Measurements from ENCODE around the gene ZNF292. TPM values are rescaled to one million over a fixed set of nuclear protein-coding genes. Genes with fewer than 3 reads are reported as not detected.
"Not testable (repeated sequence)": the region's sequence is repeated elsewhere in the genome, so short reads cannot be mapped to it uniquely, and the experiment has no call there.

ZNF292 gene
- total RNA-seq, 1 donor = 39.4 TPM

DNA sequence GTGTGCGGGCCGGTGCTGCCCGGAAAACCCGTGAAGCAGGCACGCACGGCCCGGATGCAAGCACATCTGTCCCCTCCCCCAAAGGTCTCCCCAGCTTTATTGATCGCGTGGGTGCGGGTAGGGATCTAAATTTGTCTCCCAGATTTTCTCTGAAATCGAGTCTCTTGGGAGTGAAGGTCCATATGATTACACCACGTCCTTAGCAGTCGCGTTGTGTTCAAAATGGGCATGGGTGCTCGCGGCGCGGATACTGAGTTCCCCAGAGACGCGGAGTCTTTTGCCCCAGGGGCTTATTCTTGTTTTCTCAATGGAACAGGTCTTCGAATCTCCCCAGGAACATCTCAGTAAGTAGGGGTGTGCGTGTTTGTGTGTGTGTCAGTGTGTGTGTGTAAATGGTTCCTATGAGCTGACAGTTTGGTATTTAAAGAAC, 2.8 kb upstream of the ZNF292 start:
- no peaks in the 10 kb centered on the region for H3K27me3 ChIP-seq (ENCODE audit: insufficient read depth, low read length)
- no peaks in the 10 kb centered on the region for H3K36me3 ChIP-seq (ENCODE audit: insufficient read depth, low read length)
- H3K4me2 ChIP-seq (ENCODE audit: insufficient read depth, low read length) = peak overlapping the region; percentile 92
- peak overlapping the region; percentile 75 for H3K4me3 ChIP-seq (ENCODE audit: insufficient read depth, low read length)
- H3K27ac ChIP-seq (ENCODE audit: low read depth, low read length) = peak overlapping the region; percentile 51
- H3K4me1 ChIP-seq (ENCODE audit: insufficient read depth, low read length) = peaks cover 31% of the 10 kb centered on the region
- H3K9me3 ChIP-seq (ENCODE audit: low read depth, low read length) = no peaks in the 10 kb centered on the region
- TF ChIP-seq, protein P1, sequence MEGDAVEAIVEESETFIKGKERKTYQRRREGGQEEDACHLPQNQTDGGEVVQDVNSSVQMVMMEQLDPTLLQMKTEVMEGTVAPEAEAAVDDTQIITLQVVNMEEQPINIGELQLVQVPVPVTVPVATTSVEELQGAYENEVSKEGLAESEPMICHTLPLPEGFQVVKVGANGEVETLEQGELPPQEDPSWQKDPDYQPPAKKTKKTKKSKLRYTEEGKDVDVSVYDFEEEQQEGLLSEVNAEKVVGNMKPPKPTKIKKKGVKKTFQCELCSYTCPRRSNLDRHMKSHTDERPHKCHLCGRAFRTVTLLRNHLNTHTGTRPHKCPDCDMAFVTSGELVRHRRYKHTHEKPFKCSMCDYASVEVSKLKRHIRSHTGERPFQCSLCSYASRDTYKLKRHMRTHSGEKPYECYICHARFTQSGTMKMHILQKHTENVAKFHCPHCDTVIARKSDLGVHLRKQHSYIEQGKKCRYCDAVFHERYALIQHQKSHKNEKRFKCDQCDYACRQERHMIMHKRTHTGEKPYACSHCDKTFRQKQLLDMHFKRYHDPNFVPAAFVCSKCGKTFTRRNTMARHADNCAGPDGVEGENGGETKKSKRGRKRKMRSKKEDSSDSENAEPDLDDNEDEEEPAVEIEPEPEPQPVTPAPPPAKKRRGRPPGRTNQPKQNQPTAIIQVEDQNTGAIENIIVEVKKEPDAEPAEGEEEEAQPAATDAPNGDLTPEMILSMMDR (IDR thresholded peaks at IDR 0.05; ENCODE audit: extremely low read depth, low read depth, low read length) = no peak
- peaks cover 44% of the 10 kb centered on the region for H3K79me2 ChIP-seq (ENCODE audit: insufficient read depth, low read length)
- peak overlapping the region; percentile 97 for H2AFZ ChIP-seq (ENCODE audit: low read length)
- DNase-seq (ENCODE audit: insufficient read length, low spot score, missing footprints) = peak; percentile 19
- H4K20me1 ChIP-seq (ENCODE audit: insufficient read depth, low read length) = peaks cover 10% of the 10 kb centered on the region

DNA sequence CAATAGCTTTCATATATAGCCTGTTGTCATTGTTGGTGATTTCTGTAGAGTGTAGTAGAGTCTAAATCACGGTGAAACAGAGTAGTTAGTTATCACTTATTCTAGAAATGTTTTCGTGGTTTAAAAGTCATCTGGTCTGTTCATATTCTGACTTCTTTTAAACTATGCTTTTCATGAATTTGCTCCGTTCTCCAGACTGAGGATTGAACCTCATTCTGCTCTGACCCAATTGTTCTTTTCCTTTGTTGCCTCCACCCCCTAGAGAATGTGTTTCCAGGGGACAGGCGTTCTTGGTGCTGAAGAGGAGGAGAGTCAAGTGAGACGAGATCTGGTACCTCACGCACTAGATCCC, 748 bp upstream of the ZNF292 start:
- peaks cover 15% of the 10 kb centered on the region for H4K20me1 ChIP-seq (ENCODE audit: insufficient read depth, low read length)
- peak overlapping the region; percentile 87 for H3K27ac ChIP-seq (ENCODE audit: low read depth, low read length)
- peak; percentile 9 for DNase-seq (ENCODE audit: insufficient read length, low spot score, missing footprints)
- no peaks in the 10 kb centered on the region for H3K9me3 ChIP-seq (ENCODE audit: low read depth, low read length)
- H2AFZ ChIP-seq (ENCODE audit: low read length) = peak overlapping the region; percentile 96
- peak overlapping the region; percentile 90 for H3K4me2 ChIP-seq (ENCODE audit: insufficient read depth, low read length)
- H3K27me3 ChIP-seq (ENCODE audit: insufficient read depth, low read length) = no peaks in the 10 kb centered on the region
- H3K4me3 ChIP-seq (ENCODE audit: insufficient read depth, low read length) = peak overlapping the region; percentile 82
- H3K79me2 ChIP-seq (ENCODE audit: insufficient read depth, low read length) = peaks cover 64% of the 10 kb centered on the region
- H3K36me3 ChIP-seq (ENCODE audit: insufficient read depth, low read length) = no peaks in the 10 kb centered on the region
- TF ChIP-seq, protein P1 (IDR thresholded peaks at IDR 0.05; ENCODE audit: extremely low read depth, low read depth, low read length) = no peak
- peaks cover 31% of the 10 kb centered on the region for H3K4me1 ChIP-seq (ENCODE audit: insufficient read depth, low read length)

DNA sequence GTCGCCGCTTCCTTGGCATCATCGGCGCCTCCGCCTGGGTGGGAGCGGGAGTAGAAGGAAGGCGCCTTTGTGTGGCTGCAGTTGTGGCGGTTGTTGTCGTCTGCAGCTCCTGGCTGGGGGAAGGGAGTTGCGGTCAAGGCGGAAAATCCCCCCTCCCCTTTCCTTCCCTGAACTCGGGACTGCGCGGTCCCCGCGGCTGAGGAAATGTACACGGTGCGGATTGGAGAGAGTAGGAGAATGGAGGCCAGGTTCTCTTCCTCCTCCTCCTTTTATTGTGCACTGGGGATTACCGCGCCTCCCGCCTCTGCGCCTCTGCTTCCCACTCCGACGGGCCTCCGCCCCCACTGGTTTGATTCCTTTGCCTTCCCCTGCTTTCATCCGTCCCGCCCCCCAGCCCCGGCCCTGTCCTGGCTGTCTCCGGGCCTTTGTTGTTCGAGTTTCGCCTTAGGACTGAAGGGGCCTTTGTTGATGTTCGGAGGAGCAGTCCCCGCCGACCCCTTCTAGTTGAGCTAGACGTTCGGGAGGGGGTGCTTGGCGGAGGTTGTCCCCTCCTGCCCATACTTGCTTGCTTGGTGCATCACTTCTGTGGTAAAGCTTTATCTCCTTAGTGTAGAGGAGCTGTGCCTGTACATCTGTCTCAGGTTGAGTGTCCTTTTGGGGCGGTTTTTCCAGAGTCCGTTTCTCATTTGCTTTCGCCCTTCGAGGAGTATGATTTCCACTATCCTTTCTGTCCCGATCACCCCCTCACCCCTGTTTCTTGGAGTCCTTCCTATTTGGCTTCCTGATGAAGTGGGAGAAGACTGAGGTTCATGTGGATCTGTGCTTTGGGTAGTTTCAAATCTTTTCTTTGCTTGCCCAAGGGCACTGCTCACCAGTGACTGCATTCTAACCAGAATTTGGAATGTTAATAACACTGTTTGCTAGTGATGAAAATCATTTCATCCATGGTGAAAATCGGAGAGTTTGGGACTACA, 764 bp downstream of the ZNF292 start:
- peak overlapping the region; percentile 87 for H3K27ac ChIP-seq (ENCODE audit: low read depth, low read length)
- peaks cover 19% of the 10 kb centered on the region for H4K20me1 ChIP-seq (ENCODE audit: insufficient read depth, low read length)
- H3K9me3 ChIP-seq (ENCODE audit: low read depth, low read length) = no peaks in the 10 kb centered on the region
- H3K4me1 ChIP-seq (ENCODE audit: insufficient read depth, low read length) = peaks cover 31% of the 10 kb centered on the region
- H3K27me3 ChIP-seq (ENCODE audit: insufficient read depth, low read length) = no peaks in the 10 kb centered on the region
- DNase-seq (ENCODE audit: insufficient read length, low spot score, missing footprints) = peak; percentile 67
- no peaks in the 10 kb centered on the region for H3K36me3 ChIP-seq (ENCODE audit: insufficient read depth, low read length)
- TF ChIP-seq, protein P1 (IDR thresholded peaks at IDR 0.05; ENCODE audit: extremely low read depth, low read depth, low read length) = no peak
- H3K79me2 ChIP-seq (ENCODE audit: insufficient read depth, low read length) = peaks cover 79% of the 10 kb centered on the region
- peak overlapping the region; percentile 96 for H2AFZ ChIP-seq (ENCODE audit: low read length)
- H3K4me3 ChIP-seq (ENCODE audit: insufficient read depth, low read length) = peak overlapping the region; percentile 82
- H3K4me2 ChIP-seq (ENCODE audit: insufficient read depth, low read length) = peak overlapping the region; percentile 90

DNA sequence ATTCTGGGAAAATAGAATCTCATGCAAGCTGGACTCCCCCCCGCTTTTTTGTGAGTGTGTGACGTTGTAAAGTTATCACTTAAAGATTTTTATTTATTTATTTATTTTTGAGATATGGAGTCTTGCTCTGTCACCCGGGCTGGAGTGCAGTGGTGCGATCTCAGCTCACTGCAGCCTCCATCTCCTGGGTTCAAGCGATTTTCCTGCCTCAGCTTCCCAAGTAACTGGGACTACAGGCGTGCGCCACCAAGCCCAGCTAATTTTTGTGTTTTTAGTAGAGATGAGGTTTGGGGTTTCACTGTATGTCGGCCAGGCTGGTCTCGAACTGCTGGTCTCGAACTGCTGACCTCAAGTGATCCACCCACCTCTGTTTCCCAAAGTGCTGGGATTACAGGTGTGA, 2.2 kb downstream of the ZNF292 start:
- H3K9me3 ChIP-seq (ENCODE audit: low read depth, low read length); H3K36me3 ChIP-seq (ENCODE audit: insufficient read depth, low read length); H3K27me3 ChIP-seq (ENCODE audit: insufficient read depth, low read length); DNase-seq (ENCODE audit: insufficient read length, low spot score, missing footprints); H3K4me3 ChIP-seq (ENCODE audit: insufficient read depth, low read length); H3K27ac ChIP-seq (ENCODE audit: low read depth, low read length); H2AFZ ChIP-seq (ENCODE audit: low read length): not testable (repeated sequence)
- Histone ChIP-seq H3K4me1 (ENCODE audit: insufficient read depth, low read length) (peaks cover 28% of the 10 kb centered on the region), H3K79me2 (ENCODE audit: insufficient read depth, low read length) (peaks cover 94% of the 10 kb centered on the region), H3K4me2 (ENCODE audit: insufficient read depth, low read length) (peak overlapping the region; percentile 90), H4K20me1 (ENCODE audit: insufficient read depth, low read length) (peaks cover 33% of the 10 kb centered on the region)
